GM18511 (cell line): ENCODE results near the gene TNS2.
"Not testable (repeated sequence)": the region's sequence is repeated elsewhere in the genome, so short reads cannot be mapped to it uniquely, and the experiment has no call there.

Experiments
- ATAC-seq: cut with Tn5 transposase; IDR thresholded peaks from one replicate; pipeline ENCODE4 v1.9.1; 2021; ENCODE audit warnings: mild to moderate bottlenecking, moderate library complexity; ENCODE audit not compliant: unreplicated experiment

Gene TNS2, protein sequence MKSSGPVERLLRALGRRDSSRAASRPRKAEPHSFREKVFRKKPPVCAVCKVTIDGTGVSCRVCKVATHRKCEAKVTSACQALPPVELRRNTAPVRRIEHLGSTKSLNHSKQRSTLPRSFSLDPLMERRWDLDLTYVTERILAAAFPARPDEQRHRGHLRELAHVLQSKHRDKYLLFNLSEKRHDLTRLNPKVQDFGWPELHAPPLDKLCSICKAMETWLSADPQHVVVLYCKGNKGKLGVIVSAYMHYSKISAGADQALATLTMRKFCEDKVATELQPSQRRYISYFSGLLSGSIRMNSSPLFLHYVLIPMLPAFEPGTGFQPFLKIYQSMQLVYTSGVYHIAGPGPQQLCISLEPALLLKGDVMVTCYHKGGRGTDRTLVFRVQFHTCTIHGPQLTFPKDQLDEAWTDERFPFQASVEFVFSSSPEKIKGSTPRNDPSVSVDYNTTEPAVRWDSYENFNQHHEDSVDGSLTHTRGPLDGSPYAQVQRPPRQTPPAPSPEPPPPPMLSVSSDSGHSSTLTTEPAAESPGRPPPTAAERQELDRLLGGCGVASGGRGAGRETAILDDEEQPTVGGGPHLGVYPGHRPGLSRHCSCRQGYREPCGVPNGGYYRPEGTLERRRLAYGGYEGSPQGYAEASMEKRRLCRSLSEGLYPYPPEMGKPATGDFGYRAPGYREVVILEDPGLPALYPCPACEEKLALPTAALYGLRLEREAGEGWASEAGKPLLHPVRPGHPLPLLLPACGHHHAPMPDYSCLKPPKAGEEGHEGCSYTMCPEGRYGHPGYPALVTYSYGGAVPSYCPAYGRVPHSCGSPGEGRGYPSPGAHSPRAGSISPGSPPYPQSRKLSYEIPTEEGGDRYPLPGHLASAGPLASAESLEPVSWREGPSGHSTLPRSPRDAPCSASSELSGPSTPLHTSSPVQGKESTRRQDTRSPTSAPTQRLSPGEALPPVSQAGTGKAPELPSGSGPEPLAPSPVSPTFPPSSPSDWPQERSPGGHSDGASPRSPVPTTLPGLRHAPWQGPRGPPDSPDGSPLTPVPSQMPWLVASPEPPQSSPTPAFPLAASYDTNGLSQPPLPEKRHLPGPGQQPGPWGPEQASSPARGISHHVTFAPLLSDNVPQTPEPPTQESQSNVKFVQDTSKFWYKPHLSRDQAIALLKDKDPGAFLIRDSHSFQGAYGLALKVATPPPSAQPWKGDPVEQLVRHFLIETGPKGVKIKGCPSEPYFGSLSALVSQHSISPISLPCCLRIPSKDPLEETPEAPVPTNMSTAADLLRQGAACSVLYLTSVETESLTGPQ (N-terminal part only)

GRCh38 chr12:53049571-53050318 lies at the start of gene TNS2:
Gene TNS2 (plus strand): TSS chr12:53050065. CDS start chr12:53050186, 121 bp downstream.
- ATAC-seq: no peak

- ATAC-seq: no peak
Measured at GRCh38 chr12:53004178-53004577, 45.7 kb upstream of the TNS2 start.

DNA sequence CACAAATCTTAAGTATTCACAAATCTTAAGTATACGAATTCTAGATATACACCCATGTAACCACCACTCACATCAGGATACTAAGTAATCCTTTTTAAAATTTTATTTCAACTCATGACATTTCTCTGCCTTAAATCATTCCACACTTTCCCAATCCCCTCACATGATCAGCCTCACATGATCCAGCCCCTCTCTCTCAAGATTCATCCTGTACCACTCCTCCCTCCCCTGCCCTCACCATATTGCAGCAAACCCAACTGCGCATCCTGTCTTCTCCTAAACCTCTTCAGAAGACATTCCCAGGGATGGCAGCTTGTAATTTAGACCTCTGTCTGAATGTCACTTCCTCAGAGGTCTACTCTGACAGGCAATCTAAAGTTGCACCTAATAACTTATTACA lies 45.3 kb upstream of the TNS2 start:
- ATAC-seq: no peak

DNA sequence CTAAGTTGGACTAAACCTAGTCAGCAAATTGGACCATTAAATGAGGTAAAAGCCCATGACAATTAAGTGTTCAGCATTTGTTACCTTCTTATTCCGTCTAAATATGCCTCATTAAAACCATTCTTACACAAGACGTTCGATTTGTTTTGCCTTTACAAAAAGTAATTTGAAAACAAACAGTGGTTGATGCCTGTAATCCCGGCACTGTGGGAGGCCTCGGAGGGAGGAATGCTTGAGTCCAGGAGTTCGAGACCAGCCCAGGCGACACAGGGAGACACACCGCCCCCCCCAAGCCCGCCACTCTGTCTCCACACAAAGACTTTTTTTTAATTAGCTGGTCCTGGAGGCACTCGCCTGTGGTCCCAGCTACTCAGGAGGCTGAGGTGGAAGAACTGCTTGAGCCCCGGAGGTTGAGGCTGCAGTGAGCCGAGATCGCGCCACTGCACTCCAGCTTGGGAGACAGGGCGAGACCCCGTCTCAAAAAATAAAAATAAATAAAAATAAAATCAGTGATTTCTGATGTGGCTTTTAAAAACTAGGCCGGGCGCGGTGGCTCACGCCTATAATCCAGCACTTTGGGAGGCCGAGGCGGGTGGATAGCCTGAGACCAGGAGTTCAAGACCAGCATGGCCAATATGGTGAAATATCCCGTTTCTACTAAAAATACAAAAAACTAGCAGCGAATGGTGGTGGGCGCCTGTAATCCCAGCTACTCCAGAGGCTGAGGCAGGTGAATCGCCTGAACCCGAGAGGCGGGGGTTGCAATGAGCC lies 44.5 kb upstream of the TNS2 start:
- peak; percentile 14 for ATAC-seq

DNA sequence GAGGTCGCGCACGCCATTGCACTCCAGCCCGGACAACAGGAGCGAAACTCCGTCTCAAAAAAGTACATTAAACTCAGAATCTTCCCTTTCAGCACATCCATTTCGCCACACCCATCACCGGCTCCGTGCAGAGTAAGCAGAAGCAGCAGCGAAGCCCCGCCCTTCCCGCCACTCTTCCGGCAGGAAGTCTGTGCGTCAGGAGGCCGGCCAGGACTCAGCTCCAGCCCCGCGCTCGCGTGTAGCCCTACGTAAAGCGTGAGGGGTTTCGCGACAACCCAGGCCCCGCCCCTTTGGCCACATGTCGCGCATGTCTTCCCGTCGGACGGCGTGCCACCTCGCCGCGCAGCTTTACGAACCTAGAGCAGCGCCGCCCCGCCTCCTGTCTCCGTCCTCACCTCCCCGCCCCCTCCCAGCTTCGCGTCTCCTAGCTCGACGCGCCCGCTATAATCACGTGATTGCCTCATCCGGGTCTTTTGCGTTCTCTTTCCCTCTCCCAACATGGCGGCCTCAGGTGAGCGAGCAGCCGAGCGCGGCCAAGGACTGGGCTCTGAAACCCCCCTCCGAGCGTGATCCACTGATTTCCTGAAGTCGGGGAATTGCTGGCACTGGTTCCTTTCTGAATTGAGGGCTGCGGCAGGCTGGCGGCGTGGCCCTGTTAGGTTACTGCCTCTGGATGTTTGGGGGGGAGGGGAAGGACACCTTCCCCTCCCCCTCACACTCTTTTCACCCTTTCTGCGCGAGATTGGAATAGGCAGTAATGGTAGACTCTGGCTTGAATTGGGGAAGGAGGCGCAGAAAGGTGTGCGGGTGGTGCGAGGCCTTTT lies 43.7 kb upstream of the TNS2 start, which contains the start of gene EIF4B:
Gene EIF4B (plus strand): TSS at position 471 of the 824 bp plus-strand sequence. CDS start 28 bp downstream, at position 499.
- peak; percentile 94 for ATAC-seq

GRCh38 chr12:53006810-53007309 lies 43.0 kb upstream of the TNS2 start:
- no peak for ATAC-seq

DNA sequence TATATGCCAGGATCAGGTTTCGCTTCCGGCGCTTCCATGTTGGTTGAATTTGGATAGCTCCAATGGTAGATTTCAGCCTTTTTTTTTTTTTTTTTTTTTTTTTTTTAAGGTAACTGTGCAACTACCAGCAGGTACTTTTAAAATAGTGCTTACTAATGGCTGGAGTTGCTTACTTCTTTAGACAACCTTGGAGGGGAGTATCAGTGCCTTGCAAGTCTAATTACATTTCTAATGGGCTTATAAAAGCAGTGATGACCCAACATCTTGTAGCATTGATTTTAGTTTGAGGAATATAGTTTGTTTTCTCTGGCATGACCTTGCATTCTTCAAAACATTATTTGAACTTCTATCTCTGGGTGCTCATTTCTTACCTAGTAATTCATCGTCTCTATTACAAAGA lies 42.5 kb upstream of the TNS2 start:
- no peak for ATAC-seq

DNA sequence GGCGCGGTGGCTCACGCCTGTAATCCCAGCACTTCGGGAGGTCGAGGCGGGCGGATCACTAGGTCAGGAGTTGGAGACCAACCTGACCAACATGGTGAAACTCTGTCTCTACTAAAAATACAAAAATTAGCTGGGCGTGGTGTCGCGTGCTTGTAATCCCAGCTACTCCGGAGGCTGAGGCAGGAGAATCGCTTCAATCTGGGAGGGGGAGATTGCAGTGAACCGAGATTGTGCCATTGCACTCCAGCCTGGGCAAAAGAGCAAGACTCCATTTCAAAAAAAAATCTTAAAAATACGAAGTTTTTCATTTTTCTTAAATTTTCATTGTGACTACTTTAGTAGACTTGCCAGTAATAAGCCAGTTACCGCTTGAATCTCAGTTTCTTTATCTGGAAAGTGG lies 41.1 kb upstream of the TNS2 start:
- not testable (repeated sequence) for ATAC-seq

DNA sequence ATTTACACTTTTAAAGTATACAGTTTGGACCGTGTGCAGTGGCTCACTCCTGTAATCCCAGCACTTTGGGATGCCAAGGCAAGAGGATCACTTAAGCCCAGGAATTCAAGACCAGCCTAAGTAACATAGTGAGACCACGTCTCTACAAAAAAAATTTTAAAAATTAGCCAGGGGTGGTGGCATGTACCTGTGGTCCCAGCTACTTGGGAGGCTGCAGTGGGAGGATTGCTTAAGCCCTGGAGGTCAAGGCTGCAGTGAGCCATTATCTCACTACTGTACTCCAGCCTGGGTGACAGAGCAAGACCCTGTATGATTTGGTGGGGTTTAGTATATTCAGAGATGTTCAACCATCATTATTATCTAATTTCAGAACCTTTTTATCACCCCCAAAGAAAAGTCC lies 38.9 kb upstream of the TNS2 start:
- no peak for ATAC-seq

DNA sequence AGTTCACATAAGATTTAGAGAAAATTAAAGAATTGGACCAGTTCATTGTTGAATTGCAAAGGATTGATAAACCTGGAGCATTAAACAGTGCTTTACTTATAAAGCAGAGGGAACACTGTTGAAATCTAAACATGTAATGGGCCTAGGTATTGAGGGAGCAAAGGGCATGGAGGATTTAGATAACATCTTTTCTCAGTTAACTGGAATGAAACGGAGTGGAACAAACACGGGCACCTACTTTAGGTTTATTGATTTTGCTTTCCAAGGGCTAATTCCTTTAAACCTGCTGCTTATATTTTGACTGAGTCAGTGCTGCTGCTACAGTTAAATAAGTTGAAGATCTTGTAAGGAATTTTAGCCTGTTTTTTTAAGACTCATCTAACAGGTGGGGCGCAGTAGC lies 38.0 kb upstream of the TNS2 start:
- no peak for ATAC-seq

GRCh38 chr12:53012928-53013327 lies 36.9 kb upstream of the TNS2 start:
- ATAC-seq: no peak

DNA sequence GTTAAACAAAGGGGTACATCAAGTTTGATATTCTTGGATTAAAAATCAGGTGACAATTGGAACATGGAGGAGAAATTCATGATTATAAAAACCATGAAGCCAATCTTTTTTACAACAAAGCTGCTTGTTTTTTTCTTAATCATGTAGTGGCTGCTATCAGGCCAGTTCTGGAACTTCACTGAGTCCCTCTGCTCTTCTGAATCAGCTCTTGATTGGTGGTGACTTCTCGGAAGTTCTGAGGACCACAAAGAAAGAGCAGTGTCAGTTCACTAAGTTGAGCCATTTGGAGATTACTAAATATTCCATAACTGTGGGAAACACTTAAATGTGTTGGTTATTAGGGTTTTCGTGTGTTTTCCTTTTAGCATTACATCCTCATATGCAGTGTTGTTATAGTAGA lies 35.2 kb upstream of the TNS2 start:
- ATAC-seq: no peak

DNA sequence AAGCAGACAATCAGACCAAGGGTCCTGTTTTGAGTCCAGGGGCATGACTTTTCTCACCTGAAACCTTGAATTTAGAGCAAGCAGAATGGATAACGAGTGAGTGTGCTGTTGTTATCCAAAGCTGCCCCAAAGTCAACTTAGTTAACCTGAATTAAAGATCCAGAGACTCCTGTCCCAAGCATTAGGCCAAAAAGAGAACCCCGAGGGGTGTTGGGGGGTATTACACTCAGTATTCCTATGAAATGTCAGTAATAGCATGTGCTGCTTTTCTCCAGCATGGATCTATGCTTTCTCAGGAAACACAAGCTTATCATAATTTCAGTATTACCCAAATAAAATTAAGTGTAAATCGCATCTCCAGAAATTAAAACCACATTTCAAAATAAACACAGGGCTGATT lies 24.6 kb upstream of the TNS2 start:
- no peak for ATAC-seq

GRCh38 chr12:53027014-53027413 lies 22.9 kb upstream of the TNS2 start:
- not testable (repeated sequence) for ATAC-seq

- ATAC-seq: no peak
Measured at GRCh38 chr12:53031616-53032015, 18.2 kb upstream of the TNS2 start.

DNA sequence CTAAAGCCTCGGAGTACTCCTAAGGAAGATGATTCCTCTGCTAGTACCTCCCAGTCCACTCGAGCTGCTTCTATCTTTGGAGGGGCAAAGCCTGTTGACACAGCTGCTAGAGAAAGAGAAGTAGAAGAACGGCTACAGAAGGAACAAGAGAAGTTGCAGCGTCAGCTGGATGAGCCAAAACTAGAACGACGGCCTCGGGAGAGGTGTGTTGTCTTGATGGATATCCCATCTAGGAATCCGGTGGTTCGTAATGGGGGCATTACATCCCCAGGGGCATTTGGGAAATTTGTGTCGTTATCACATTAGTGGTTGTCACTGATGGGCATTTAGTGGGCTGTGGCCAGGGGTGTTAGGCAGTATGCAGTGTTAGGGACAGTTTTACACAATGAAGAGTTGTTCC lies 16.0 kb upstream of the TNS2 start:
- ATAC-seq: not testable (repeated sequence)

GRCh38 chr12:53034459-53034858 lies 15.4 kb upstream of the TNS2 start:
- no peak for ATAC-seq

DNA sequence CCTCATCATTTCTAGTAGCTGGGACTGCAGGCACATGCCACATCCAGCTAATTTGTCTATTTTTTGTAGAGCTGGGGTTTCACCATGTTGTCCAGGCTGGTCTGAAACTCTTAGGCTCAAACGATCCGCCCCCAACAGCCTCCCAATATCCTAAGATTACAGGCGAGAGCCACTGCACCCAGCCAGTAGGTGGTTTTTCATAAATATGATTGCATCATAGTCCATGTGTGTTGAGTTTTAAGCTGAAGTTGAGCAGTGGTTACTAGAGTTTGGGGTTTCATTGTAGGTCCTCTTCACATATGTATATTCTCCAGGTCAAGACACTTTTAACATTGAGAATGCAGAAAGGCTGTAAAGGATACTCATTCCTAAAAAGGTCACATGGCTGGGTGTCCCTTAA lies 13.1 kb upstream of the TNS2 start:
- ATAC-seq: no peak
